ENCODE results near the gene NDUFB8. TPM values are rescaled to one million over a fixed set of nuclear protein-coding genes. Genes with fewer than 3 reads are reported as not detected.

Gene NDUFB8
- 98.3 and 99.1 TPM in 2 replicates for total RNA-seq (2012; rRNA removed)
- 265 and 333 TPM in 2 replicates for polyA plus RNA-seq (2012; rRNA removed)
- 604 and 664 TPM in 2 replicates for polyA plus RNA-seq (2012; cell fraction: cytosol; rRNA removed)
- 167 and 179 TPM in 2 replicates for polyA plus RNA-seq (2012; cell fraction: nucleus; rRNA removed; ENCODE audit: low replicate concordance)
- Bru-seq, nascent RNA: percentile 88 among the genes with signal in this experiment
- BruChase-seq, experiment 1, labeled RNA remaining after a 6-hour chase: percentile 93 among the genes with signal in this experiment
- BruChase-seq, experiment 2, labeled RNA remaining after a 2-hour chase: percentile 89 among the genes with signal in this experiment
- long read RNA-seq, transcript NDUFB8-201 (5 exons, 671 nt): major isoform, 82 of 119 reads
- long read RNA-seq, partial matches to known transcripts: 2 of 119 reads
- long read RNA-seq, other reads (novel, unspliced or antisense): 23 of 119 reads

DNA sequence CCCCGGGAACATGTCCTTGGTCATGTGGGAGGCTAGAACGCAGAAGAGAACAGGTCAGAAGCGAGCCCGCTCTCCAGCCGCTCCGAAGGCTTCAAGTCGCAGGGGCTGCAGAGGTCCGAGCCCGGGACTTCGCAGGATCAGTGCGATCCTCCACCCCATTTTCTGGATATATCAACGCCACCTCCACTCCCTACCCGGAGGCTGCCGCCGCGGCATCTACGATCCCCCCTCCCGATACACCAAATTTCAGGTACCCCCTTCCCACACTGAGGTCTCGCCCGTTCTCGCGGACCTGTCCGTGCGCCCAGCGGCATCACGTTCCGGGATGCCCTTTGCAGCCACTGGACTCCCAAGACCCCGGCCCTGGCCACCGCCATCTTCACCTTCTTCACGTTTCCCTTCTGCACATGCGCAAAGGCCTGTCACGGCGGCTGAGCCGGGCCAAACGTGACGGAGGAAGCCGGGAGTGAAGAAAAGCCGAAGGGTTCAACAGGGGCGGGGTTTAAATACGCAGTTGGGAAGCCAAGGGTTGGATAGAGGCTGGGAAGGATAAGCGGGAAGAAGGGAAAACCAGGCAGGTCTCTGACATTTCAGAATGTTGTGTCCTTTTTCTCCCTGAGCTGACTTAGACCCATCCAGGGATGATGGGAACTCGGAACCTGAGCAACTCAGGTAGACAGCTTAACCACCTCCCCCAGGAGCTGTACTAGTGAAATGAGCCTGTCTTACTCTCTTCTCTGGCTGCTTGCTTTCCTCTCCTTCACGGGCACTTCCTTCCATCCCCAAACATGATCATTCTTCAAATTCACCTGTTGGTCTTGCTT, at the start of gene NDUFB8:
Gene NDUFB8 (minus strand): TSS at position 397 of the 824 bp plus-strand sequence. CDS start 20 bp downstream, at position 377.
- Histone ChIP-seq H4K5ac (ENCODE audit: low read depth, low read length) (peak within 1 kb of the TSS; percentile 96), H3K27me3 (ENCODE audit: control insufficient read depth, insufficient read depth, low read length) (no peaks in the 10 kb centered on the region), H3K36me3 (ENCODE audit: control insufficient read depth, insufficient read depth, low read length) (peaks cover 12% of the 10 kb centered on the region), H3K18ac (ENCODE audit: low read depth, low read length) (peak within 1 kb of the TSS; percentile 77), H3K56ac (ENCODE audit: extremely low read depth, insufficient read depth, low read length) (peak within 1 kb of the TSS; percentile 88), H2AK5ac (ENCODE audit: low read depth, low read length) (peak within 1 kb of the TSS; percentile 78), H3K79me1 (ENCODE audit: low read depth in 1 of 2, low read length in 2 of 2) (peaks cover 10 to 37% of the 10 kb centered on the region in 2 experiments), H3K4ac (ENCODE audit: low read depth, low read length) (peak within 1 kb of the TSS; percentile 93), H3K9me1 (ENCODE audit: insufficient read depth, low read length) (peaks cover 16% of the 10 kb centered on the region), H2BK5ac (ENCODE audit: low read depth, low read length, poor library complexity, severe bottlenecking) (peak within 1 kb of the TSS; percentile 79), H3K27ac (ENCODE audit: insufficient read depth, low read length) (peak within 1 kb of the TSS; percentile 84), H4K91ac (ENCODE audit: insufficient read depth, low read depth, low read length) (peak within 1 kb of the TSS; percentile 89), H2AK9ac (replicated peaks; ENCODE audit: low read depth, low read length, poor library complexity) (peak within 1 kb of the TSS; percentile 92), H3K4me3 (ENCODE audit: insufficient read depth, low read depth, low read length) (peak within 1 kb of the TSS; percentile 86), H3K9ac (ENCODE audit: low read depth, low read length) (peak within 1 kb of the TSS; percentile 94), H3K14ac (replicated peaks; ENCODE audit: low read depth, low read length) (peak within 1 kb of the TSS; percentile 95), H3K9me3 (ENCODE audit: control insufficient read depth, insufficient read depth, low read length) (no peaks in the 10 kb centered on the region), H2BK120ac (ENCODE audit: low read depth, low read length) (peak within 1 kb of the TSS; percentile 73), H2AFZ (replicated peaks; ENCODE audit: low read length, poor library complexity) (peak within 1 kb of the TSS; percentile 96), H3K4me1 (ENCODE audit: control insufficient read depth, insufficient read depth, low read length) (peaks cover 5% of the 10 kb centered on the region), H3K4me2 (ENCODE audit: low read depth, low read length) (peak within 1 kb of the TSS; percentile 91), H2BK20ac (ENCODE audit: low read depth, low read length) (peak within 1 kb of the TSS; percentile 15; the same call in 1 of the 2 replicates), H2BK15ac (ENCODE audit: low read depth, low read length) (peak within 1 kb of the TSS; percentile 4; the same call in 1 of the 3 replicates), H4K8ac (ENCODE audit: low read depth in 2 of 2, low read length in 2 of 2) (peak within 1 kb of the TSS; percentile 97 to 98), H3K23ac (ENCODE audit: low read depth, low read length) (peak within 1 kb of the TSS; percentile 95), H4K20me1 (ENCODE audit: insufficient read depth, low read length) (no peaks in the 10 kb centered on the region)
- CTCF ChIA-PET: interaction anchor here (0.5 to 3.1 kb wide), 3 partner anchors 11 to 285 kb away, joined by 3 to 12 read pairs (median 5); no protein-coding TSS in a partner anchor
- in situ Hi-C loops (cut with MboI; ENCODE audit: low sequenced_read_pairs): no loop called here
- dilution Hi-C loops (cut with HindIII; ENCODE audit: low sequenced_read_pairs, unreplicated experiment): no loop called here
- 0% methylated on average over 12 of the region's 43 CpGs; no CpG with 5 or more reads in 1 of the 2 experiments for WGBS, 2 experiments (ENCODE audit: extremely low coverage in 2 of 2, insufficient read length in 1 of 2)
- no TSS peak for BruUV-seq (replicated peaks)
- POLR2A ChIA-PET (ENCODE audit: unreplicated experiment): no interaction called here
- ATAC-seq (ENCODE audit: low read depth) (peak; percentile 97), DNase-seq (peak; percentile 72)
- intact Hi-C loops (cut with micrococcal nuclease): no loop called here
- TF ChIP-seq CHD1 (IDR thresholded peaks at IDR 0.05; ENCODE audit: low read depth, low read length) (no peak), MAFK (IDR thresholded peaks at IDR 0.05; ENCODE audit: low read depth, low read length) (no peak), MXI1 (IDR thresholded peaks at IDR 0.05; ENCODE audit: borderline replicate concordance, low read depth, low read length) (0 out of 2 replicates have a peak, but pooled peaks have one; percentile 16), SMC3 (IDR thresholded peaks at IDR 0.05; ENCODE audit: low read depth, low read length) (no peak), BHLHE40 (IDR thresholded peaks at IDR 0.05; ENCODE audit: low read depth, low read length) (peak; percentile 70; the same call in 1 of the 2 replicates), RAD21 (IDR thresholded peaks at IDR 0.05; ENCODE audit: low read length) (no peak), MAZ (IDR thresholded peaks at IDR 0.05; ENCODE audit: borderline replicate concordance, low read depth, low read length) (no peak), FOS (IDR thresholded peaks at IDR 0.05; ENCODE audit: low read depth, low read length) (no peak), POLR2A (IDR thresholded peaks at IDR 0.05; ENCODE audit: low read depth, low read length) (0 out of 2 replicates have a peak, but pooled peaks have one; percentile 8)
- TF ChIP-seq, protein P1, sequence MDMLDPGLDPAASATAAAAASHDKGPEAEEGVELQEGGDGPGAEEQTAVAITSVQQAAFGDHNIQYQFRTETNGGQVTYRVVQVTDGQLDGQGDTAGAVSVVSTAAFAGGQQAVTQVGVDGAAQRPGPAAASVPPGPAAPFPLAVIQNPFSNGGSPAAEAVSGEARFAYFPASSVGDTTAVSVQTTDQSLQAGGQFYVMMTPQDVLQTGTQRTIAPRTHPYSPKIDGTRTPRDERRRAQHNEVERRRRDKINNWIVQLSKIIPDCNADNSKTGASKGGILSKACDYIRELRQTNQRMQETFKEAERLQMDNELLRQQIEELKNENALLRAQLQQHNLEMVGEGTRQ (IDR thresholded peaks at IDR 0.05; ENCODE audit: low read depth, low read length): 0 out of 2 replicates have a peak, but pooled peaks have one; percentile 24
- TF ChIP-seq, protein P2, sequence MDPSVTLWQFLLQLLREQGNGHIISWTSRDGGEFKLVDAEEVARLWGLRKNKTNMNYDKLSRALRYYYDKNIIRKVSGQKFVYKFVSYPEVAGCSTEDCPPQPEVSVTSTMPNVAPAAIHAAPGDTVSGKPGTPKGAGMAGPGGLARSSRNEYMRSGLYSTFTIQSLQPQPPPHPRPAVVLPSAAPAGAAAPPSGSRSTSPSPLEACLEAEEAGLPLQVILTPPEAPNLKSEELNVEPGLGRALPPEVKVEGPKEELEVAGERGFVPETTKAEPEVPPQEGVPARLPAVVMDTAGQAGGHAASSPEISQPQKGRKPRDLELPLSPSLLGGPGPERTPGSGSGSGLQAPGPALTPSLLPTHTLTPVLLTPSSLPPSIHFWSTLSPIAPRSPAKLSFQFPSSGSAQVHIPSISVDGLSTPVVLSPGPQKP (IDR thresholded peaks at IDR 0.05; ENCODE audit: borderline replicate concordance, low read depth, low read length): no peak

Data from IMR-90 (cell line).